Measurements from ENCODE around the gene SUPT5H.

SUPT5H gene

GRCh38 chr19:39445196-39446111 lies at the start of gene SUPT5H:
Gene SUPT5H, plus strand, starts transcription at chr19:39445582. Its CDS starts 309 bp downstream, at chr19:39445891.
- DNase-seq = peak; percentile 80 to 90

GRCh38 chr19:39397360-39398296 lies 47.8 kb upstream of the SUPT5H start:
- peak; percentile 24 to 67 for DNase-seq

GRCh38 chr19:39398297-39398864 lies 47.0 kb upstream of the SUPT5H start:
- DNase-seq = peak in 1 of 2 experiments; percentile 25

- no peak for DNase-seq
Measured at GRCh38 chr19:39399668-39400050, 45.7 kb upstream of the SUPT5H start.

- no peak for DNase-seq
Measured at GRCh38 chr19:39400061-39400460, 45.3 kb upstream of the SUPT5H start.

GRCh38 chr19:39401070-39401548 lies 44.3 kb upstream of the SUPT5H start:
- DNase-seq = no peak

GRCh38 chr19:39401549-39402345 lies 43.6 kb upstream of the SUPT5H start:
- DNase-seq = no peak

- peak in 1 of 2 experiments; percentile 50 for DNase-seq
Measured at GRCh38 chr19:39402346-39403300, 42.8 kb upstream of the SUPT5H start.

GRCh38 chr19:39403331-39404312 lies 41.8 kb upstream of the SUPT5H start:
- peak; percentile 77 to 84 for DNase-seq

- no peak for DNase-seq
Measured at GRCh38 chr19:39405261-39405957, 40.0 kb upstream of the SUPT5H start.

- DNase-seq = peak in 1 of 2 experiments; percentile 68
Measured at GRCh38 chr19:39405958-39406655, 39.3 kb upstream of the SUPT5H start.

- DNase-seq = peak; percentile 23 to 70
Measured at GRCh38 chr19:39406656-39407409, 38.5 kb upstream of the SUPT5H start, which contains the start of gene ZFP36. Gene ZFP36, plus strand, starts transcription at chr19:39406847. Its CDS starts 58 bp downstream, at chr19:39406905.

- no peak for DNase-seq
Measured at GRCh38 chr19:39407410-39407659, 38.0 kb upstream of the SUPT5H start.

GRCh38 chr19:39407660-39408391 lies 37.6 kb upstream of the SUPT5H start:
- no peak for DNase-seq

GRCh38 chr19:39408392-39409207 lies 36.8 kb upstream of the SUPT5H start:
- no peak for DNase-seq

Data from SW 1271 (cell line).